ENCODE results near the gene RALGPS1. TPM values are rescaled to one million over a fixed set of nuclear protein-coding genes. Genes with fewer than 3 reads are reported as not detected.

RALGPS1 gene
- total RNA-seq, 4 donors from 2014 or later, result 4.6 to 11.9 (median 10.0) TPM

DNA sequence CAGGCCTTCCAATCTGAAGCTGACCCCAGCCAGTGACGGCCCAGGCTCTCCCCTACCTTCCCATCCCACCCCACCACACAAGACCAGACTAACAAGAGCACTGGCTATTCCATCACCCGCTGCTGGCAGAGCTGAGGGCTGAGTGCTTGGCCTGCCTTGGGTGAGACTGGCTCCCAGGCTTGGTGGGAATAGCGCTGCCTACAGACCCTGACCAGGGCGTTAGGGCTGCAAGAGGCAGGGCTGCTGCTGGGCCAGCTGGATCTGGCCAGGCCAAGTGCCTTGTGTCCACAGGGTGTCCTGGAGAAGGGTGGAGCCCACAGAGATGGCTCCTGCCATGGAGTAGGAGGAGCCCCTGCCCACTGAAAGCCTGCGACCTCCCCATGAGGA lies 239.4 kb downstream of the RALGPS1 start:
- intact Hi-C loops (cut with DNase I), result loop anchor here (2.0 kb wide), 1 partner anchor 45 kb away; no protein-coding TSS in a partner anchor
- Histone ChIP-seq H3K4me3 (peak overlapping the region in 2 of 4 donors; percentile 30 to 33), H3K27ac (replicated peaks in 1 of 4) (peak overlapping the region; percentile 60 to 77 (median 64)), H3K27me3 (no peaks in the 10 kb centered on the region), H3K36me3 (no peaks in the 10 kb centered on the region), H3K9me3 (no peaks in the 10 kb centered on the region), H3K4me1 (peaks cover 18 to 31% (median 24%) of the 10 kb centered on the region in 4 donors)
- no peak for DNase-seq (ENCODE audit: extremely low spot score)
- WGBS, result 97% methylated on average over 5 of the region's 5 CpGs
- TF ChIP-seq, protein P1, sequence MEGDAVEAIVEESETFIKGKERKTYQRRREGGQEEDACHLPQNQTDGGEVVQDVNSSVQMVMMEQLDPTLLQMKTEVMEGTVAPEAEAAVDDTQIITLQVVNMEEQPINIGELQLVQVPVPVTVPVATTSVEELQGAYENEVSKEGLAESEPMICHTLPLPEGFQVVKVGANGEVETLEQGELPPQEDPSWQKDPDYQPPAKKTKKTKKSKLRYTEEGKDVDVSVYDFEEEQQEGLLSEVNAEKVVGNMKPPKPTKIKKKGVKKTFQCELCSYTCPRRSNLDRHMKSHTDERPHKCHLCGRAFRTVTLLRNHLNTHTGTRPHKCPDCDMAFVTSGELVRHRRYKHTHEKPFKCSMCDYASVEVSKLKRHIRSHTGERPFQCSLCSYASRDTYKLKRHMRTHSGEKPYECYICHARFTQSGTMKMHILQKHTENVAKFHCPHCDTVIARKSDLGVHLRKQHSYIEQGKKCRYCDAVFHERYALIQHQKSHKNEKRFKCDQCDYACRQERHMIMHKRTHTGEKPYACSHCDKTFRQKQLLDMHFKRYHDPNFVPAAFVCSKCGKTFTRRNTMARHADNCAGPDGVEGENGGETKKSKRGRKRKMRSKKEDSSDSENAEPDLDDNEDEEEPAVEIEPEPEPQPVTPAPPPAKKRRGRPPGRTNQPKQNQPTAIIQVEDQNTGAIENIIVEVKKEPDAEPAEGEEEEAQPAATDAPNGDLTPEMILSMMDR (IDR thresholded peaks at IDR 0.05), result no peak
- TF ChIP-seq POLR2A (IDR thresholded peaks at IDR 0.05; ENCODE audit: low read depth), result no peak
- TF ChIP-seq POLR2AphosphoS5 (IDR thresholded peaks at IDR 0.05), result no peak
- TF ChIP-seq EP300 (IDR thresholded peaks at IDR 0.05), result no peak

DNA sequence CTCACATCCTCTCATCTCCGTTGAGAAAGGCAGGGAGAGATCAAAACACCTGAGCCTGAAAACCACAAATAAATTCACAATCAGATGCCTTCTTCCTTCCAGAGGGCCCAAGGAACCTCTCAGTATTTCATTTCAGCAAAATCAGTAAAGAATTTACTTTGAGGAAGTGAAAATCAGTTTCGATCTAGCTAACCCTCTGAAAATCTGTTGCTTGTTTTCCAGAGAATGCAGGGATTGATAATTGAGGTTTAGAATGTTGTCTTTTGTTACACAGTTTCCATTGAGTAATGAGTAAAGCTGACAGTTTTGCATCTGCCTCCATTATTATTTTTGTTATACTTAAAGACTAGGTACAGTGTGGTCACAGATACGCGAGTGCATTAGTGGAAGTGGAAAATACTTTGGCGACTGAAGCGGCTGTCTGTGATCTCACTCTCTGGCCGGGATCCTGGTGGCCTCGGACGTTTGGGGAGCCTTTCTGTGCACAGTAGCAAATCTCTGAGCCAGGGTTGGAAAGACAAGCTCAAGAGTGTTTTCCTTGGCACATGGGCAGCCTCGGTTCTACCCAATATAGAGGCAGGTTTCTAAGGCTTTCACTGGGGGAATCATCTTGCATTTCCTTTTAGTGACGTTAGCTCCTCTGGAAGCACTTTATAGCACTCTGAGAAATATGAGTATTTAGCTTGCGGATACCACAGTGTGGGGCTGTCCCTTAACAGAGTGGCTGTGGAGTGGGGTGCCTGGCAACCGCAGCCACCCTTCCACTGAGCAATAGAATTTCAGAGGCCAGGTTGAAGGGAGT lies 240.0 kb downstream of the RALGPS1 start:
- Histone ChIP-seq H3K36me3 (no peaks in the 10 kb centered on the region), H3K27me3 (no peaks in the 10 kb centered on the region), H3K27ac (replicated peaks in 1 of 4) (peak overlapping the region; percentile 60 to 77 (median 64)), H3K4me1 (peaks cover 24 to 37% (median 30%) of the 10 kb centered on the region in 4 donors), H3K4me3 (peak overlapping the region; percentile 27 to 33 (median 30)), H3K9me3 (no peaks in the 10 kb centered on the region)
- WGBS, result 26% methylated on average over 13 of the region's 13 CpGs
- peak; percentile 93 for DNase-seq (ENCODE audit: extremely low spot score)
- intact Hi-C loops (cut with DNase I), result loop anchor here (2.0 kb wide), 1 partner anchor 44 kb away; no protein-coding TSS in a partner anchor
- TF ChIP-seq POLR2A (IDR thresholded peaks at IDR 0.05; ENCODE audit: low read depth) (no peak), POLR2AphosphoS5 (IDR thresholded peaks at IDR 0.05) (peak; percentile 28 to 52), EP300 (IDR thresholded peaks at IDR 0.05) (no peak)
- TF ChIP-seq, protein P1 (IDR thresholded peaks at IDR 0.05), result no peak

DNA sequence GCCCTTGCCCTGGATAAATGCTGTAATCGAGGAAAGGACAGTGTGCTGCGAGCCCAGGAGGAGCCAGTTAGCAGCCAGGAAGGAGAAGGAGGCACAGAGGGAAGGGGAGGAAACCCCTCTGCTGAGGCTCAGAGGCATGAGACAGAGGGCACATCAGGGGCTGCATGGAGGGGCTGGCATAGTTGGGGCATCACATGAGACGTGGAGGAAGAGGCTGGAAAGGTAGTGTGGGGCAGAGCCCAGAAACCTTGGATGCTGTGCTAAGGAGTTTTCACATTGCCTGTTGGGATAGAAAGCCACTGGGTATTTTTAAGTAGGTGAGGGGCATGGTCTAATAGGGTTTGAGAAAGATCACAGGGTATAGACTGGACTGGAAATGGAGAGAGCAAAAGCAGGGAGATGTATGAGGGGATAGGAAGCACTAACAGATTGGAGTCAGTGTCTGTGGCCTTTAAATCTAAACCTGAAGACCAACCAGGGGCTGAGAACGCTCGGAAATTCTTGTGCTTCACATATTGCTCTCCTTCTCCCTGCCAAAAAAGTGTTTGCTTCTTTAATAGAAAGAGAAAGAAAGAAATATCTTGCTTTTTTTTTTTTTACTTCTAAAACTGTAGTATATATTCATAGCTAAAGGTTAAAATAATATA lies 240.9 kb downstream of the RALGPS1 start:
- TF ChIP-seq POLR2A (IDR thresholded peaks at IDR 0.05; ENCODE audit: low read depth) (no peak), POLR2AphosphoS5 (IDR thresholded peaks at IDR 0.05) (no peak), EP300 (IDR thresholded peaks at IDR 0.05) (no peak)
- TF ChIP-seq, protein P1 (IDR thresholded peaks at IDR 0.05), result no peak
- Histone ChIP-seq H3K4me3 (no peak overlapping the region), H3K4me1 (peaks cover 25 to 45% (median 36%) of the 10 kb centered on the region in 4 donors), H3K36me3 (no peaks in the 10 kb centered on the region), H3K27ac (replicated peaks in 1 of 4) (peak overlapping the region; percentile 60 to 77 (median 64)), H3K9me3 (no peaks in the 10 kb centered on the region), H3K27me3 (no peaks in the 10 kb centered on the region)
- WGBS, result 56% methylated on average over 5 of the region's 5 CpGs
- intact Hi-C loops (cut with DNase I), result loop anchor here (2.0 kb wide), 1 partner anchor 43 kb away; no protein-coding TSS in a partner anchor
- peak; percentile 53 for DNase-seq (ENCODE audit: extremely low spot score)

DNA sequence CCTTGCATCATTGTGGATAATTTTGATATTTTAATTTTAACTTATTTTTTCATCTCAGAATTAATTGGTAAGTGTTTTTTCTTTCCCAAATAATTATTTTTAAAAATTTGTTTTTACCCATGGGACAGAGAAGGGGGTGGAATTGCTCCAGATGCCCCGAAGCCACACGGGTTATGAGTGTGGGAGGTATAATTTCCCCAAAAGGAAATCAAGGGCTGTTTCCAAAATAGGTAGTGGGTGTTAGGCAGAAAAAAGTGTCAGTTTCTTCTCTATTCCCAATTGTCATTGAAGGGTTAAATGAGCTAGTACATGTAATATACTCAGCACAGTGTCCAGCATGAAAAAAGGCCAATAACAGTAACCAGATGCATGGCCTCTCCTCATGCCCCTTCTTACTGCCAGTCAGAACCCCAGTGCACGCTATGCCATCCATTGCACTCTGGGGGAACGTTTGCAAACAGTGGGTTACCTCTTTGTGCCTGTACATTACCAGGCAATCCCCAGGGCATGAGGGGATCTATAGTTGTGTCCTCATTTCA lies 244.3 kb downstream of the RALGPS1 start:
- no peak overlapping the region for H3K4me3 ChIP-seq
- H3K9me3 ChIP-seq, result no peaks in the 10 kb centered on the region
- DNase-seq (ENCODE audit: extremely low spot score), result no peak
- peak overlapping the region in 1 of 4 donors; percentile 32 for H3K27ac ChIP-seq (replicated peaks in 1 of 4)
- TF ChIP-seq POLR2A (IDR thresholded peaks at IDR 0.05; ENCODE audit: low read depth), result no peak
- TF ChIP-seq POLR2AphosphoS5 (IDR thresholded peaks at IDR 0.05), result no peak
- TF ChIP-seq, protein P1 (IDR thresholded peaks at IDR 0.05), result no peak
- TF ChIP-seq EP300 (IDR thresholded peaks at IDR 0.05), result no peak
- peaks cover 32 to 53% (median 42%) of the 10 kb centered on the region in 4 donors for H3K4me1 ChIP-seq
- WGBS, result 76% methylated on average over 4 of the region's 4 CpGs
- intact Hi-C loops (cut with DNase I), result no loop called here
- no peaks in the 10 kb centered on the region for H3K36me3 ChIP-seq
- no peaks in the 10 kb centered on the region for H3K27me3 ChIP-seq
